HL-60/S4 treated with phorbol 12-myristate 13-acetate at 8.2 ng/mL for 4 days and 3 days (cell line): ENCODE measurements around the gene CDH9.

Experiments
- in situ Hi-C: fragments of 300-500 bp; cut with MboI; formaldehyde crosslinking; loops from 2 replicates; pipeline ENCODE4 v1.15.0; 2022; ENCODE audit warnings: low sequenced_read_pairs

CDH9 gene, protein sequence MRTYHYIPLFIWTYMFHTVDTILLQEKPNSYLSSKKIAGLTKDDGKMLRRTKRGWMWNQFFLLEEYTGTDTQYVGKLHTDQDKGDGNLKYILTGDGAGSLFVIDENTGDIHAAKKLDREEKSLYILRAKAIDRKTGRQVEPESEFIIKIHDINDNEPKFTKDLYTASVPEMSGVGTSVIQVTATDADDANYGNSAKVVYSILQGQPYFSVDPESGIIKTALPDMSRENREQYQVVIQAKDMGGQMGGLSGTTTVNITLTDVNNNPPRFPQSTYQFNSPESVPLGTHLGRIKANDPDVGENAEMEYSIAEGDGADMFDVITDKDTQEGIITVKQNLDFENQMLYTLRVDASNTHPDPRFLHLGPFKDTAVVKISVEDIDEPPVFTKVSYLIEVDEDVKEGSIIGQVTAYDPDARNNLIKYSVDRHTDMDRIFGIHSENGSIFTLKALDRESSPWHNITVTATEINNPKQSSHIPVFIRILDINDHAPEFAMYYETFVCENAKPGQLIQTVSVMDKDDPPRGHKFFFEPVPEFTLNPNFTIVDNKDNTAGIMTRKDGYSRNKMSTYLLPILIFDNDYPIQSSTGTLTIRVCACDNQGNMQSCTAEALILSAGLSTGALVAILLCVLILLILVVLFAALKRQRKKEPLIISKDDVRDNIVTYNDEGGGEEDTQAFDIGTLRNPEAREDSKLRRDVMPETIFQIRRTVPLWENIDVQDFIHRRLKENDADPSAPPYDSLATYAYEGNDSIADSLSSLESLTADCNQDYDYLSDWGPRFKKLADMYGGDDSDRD

DNA sequence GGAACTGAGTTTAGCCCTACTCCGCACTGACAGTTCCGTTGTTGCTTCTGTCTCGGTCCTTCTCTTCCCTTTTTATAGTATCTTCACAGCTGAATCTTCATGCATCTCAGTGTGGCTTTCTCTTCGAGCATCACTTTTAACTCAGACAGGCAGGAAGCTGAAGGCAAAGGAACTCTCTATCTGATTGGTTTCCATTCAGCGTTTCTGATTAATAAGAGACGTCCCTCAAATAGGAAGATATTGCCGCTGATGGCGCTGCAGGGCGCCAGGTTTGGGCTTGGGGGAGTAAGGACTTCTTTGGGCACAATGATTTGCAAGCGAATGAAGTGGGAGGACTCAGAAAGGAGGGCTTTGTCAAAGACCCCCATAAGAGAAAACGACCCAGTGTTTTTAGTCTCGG is at the start of gene CDH9:
TSS of gene CDH9 (minus strand) at position 111 of the 400 bp plus-strand sequence. CDS start 50,253 bp downstream, outside the sequence.
- in situ Hi-C loops = no loop called here

DNA sequence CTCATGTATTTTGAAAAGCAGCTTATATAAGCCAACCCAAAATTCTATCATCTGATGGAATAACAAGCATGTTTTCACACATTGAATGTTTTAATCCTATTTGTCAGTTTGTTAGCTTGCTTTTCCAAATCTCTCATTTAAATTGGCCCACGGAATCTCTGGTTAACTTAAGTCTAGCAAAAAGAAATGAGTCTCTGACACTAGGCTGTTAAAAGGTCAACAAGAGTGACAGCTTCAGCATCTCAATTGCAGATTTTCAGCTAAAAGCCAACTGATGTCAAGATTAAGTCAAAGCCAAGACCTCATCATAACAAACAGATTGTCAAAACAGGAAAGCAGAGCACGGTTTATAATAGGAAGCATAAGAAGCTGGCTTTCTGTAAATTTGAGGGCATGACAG is 49.4 kb upstream of the CDH9 start:
- in situ Hi-C loops = no loop called here

DNA sequence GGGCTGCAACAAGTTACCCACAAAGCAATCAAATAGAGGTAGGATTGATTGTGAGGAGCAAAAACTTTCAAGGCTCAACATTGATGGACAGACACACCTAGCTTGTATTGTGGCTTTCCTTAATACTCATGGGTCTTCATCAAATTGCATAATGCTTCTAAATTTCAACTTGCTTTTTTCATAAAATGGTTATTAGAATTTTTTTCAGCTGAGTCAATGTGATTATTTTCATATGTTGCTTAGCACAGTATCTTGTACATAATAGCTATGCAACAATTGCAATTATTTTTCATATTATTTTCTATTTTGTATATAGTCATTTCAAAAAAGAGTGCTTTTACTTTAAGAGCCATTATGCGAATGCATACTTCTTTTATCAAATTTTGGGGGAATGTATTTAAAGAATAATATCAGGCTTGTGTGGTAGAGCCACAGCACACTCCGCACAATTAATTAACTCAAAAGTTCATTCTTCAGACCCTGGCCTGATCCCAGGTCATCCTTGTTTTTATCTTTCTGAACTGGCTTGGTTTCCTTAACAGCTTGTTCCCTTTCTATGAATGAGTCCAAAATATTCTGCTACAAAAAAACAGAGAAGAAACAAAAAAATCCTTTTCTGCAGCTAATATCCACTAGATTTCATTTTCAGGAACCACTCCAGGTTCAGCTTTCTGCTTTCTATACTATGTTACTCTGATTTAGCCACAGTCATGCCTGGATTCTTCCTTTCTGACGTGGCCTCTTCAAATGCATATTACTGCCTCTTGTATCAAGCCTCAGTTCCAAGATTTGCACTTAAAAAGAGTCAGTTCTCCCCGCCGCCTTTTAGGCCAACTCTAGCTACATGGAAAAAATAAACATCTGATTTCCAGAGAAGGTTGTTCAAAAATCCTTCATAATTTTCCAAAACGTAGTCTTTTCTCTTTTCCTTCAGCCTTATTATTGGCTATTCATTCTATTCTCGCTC is 45.3 kb upstream of the CDH9 start:
- in situ Hi-C loops = no loop called here

DNA sequence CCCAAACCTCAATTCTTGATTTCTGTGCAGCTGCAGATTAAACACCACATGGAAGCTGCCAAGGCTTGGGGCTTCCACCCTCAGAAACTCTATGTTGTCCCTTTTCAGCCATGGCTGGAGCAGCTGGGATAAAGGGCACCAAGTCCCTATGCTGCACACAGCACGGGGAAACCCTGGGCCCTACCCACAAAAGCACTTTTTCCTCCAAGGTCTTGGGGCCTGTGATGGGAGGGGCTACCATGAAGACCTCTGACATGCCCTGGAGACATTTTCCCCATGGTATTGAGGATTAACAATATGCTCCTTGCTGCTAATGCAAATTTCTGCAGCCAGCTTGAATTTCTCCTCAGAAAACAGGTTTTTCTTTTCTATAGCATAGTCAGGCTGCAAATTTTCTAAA is 41.8 kb upstream of the CDH9 start:
- in situ Hi-C loops = no loop called here

DNA sequence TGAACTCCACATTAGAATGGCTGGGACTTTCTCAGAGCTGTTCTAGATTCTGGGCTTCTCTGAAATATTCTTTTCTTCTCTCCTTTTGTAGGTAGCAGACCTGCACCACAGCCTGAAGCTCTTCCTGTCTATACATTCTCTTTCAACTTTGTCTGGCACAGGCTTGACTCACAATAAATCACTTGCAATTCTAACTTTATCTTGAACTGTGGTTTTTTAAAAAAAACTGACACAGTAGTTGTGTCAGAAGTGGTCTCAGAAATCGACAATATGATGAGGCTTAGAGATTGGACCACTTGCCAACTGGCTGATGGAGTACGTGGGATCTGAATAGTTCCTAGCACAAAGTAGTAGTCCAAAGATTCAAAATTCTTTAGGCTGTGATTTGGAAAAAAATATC is 24.1 kb upstream of the CDH9 start:
- in situ Hi-C loops = no loop called here

DNA sequence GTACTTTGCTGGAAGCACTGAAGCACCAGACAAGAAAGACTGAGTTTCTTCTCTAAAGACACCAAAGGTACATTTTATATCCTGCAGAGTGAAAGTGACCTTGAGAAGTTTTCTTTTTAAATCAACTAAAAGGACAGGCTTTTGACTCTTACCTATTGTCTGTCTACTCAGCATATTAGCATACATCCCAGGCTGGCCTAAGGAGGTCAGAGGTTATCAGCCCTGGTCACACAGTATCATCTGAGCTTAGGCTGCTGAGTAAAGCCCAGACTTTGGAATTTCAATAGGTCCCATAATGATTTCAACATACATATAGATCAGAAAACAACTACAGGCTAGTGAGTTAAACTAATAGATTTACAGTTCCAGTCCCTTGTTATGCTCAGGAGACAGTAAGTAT is 10.1 kb upstream of the CDH9 start:
- in situ Hi-C loops = no loop called here

DNA sequence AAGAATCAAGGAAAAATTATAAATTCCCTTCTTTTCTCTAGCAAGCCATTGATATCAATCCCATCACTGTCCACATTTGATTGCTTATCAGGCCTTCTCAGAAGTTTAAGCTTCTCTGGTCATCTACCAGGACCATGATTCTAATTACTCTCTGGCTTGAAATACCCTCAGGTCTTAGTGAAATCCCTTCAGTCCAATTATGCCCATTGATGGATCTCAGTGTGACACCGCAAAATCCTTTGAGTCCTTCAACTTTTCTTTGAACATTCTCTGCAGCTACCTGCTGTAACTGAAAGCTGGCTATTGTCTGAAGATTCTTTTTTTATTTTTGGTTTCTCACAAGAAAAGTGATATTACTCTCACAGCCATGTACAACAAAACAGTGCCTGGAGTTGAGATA is 3.0 kb upstream of the CDH9 start:
- in situ Hi-C loops = no loop called here

DNA sequence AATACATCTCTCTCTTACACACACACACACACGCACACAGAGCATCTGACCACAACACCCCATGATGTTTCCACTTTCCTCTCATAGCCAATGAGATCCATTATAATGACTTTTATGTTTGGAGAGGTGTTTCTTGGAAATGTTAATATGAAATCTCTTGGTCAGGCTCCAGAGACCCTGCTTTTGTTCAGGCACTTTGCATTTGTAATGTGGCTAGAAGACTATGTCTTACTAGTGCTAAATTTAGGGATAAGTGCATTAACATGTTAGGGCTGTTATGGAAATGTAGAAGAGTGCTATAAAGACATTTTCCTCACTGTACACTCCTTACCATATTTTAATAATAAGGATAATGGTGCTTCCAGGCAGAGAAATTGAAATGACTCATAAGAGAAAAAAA is 3.8 kb downstream of the CDH9 start:
- in situ Hi-C loops = no loop called here

DNA sequence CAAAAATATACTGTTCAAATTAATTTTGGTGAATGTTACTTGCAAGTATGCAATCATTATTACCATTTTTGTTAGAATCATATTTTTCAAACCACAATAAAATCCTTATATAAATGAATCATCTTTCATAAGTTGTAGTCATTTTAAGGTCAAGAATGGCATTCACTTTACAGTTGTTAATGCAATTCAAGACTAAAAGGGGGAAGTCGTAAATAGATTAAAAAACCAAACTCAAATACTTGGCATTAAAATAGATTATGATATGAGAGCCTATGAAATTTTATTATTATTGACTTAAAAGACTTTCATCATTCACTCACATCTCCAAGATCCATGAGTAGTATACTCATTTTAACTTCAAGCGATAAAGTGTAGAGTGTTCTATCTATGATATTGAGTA is 11.6 kb downstream of the CDH9 start:
- in situ Hi-C loops = no loop called here

DNA sequence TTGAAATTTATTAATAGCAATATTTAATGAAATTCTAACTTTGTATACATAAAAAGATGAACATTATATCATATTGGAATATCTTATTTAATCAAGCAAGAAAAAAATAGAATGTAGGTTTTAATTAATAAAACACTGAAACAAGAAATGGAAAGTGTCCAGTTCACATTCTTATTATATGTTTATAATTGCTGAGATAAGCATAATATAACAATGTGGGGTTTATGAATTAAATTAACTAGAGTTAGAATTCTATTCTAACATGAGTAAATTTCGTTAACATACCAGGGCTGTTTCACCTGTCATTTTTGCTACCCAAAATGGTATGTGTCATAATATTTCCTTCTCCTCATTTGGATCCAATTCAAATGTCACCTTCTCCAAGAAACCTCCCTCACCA is 12.3 kb downstream of the CDH9 start:
- in situ Hi-C loops = no loop called here

DNA sequence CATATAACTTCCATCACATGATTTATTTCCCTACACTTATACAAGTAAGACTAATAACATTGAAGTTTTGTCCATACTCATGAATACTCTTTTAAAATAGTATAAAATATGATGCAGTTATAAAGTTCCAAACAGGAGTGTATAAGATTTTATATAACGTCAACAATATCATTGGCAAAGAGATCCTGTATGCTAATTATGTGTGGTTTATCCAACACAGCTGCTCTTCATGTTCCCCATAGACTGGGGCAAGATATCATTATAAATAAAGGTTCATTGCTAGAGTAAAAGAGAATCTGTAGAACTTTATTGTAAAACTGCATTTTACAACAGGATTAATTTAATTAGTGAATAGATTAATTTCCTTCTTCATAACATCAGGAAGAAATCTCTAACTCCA is 16.9 kb downstream of the CDH9 start:
- in situ Hi-C loops = no loop called here

DNA sequence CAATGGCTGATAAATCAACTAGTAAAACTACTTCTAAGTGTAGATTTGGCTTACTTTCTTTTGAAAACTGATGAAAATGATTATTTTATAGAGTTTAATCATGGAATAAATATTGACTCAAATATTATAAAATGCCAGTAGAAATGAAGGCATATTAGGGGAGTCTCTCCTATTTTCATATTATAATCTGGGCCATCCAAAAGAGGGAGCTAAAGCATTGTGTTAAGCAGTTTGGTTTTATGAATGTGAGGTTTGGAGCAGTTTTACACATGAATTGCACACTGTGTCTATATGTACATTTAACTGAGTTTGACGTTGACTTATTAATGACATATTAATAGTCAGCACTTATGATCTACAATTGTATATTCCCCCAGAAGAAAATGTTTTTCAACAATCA is 17.4 kb downstream of the CDH9 start:
- in situ Hi-C loops = no loop called here

DNA sequence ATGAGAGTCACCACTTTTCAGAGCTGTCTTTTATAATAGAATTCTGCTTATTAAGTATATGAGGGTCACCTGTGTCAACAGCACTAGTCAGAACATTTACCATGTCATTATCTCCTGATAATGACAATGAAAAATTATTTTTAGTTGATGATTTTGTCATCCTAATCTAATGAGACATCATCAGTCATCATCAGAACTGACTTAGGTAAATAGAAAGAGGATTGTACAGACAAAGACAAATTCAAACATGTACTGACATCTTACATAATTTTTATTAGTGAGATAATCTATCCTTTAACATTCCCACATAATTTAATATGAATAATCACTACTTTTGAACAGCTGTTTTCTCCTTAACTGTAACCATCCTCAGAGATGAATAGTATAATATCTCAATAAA is 22.6 kb downstream of the CDH9 start:
- in situ Hi-C loops = no loop called here

DNA sequence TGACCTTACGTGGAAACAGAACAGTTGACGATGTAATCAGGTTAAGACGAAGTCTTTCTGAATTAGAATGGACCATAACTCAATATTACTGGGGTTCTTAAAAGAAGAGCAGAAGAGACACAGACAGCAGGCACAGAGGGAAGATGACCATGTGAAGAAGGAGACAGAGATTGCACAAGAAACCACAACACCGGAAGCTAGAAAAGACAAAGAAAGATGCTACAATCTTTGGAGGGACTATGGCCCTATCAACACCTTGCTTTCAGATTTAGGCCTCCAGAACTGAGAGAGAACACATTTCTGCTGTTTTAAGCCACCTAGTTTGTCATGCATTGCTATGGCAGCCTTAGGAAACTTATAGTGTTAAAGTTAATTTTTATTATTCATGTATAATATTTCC is 27.1 kb downstream of the CDH9 start:
- in situ Hi-C loops = no loop called here

DNA sequence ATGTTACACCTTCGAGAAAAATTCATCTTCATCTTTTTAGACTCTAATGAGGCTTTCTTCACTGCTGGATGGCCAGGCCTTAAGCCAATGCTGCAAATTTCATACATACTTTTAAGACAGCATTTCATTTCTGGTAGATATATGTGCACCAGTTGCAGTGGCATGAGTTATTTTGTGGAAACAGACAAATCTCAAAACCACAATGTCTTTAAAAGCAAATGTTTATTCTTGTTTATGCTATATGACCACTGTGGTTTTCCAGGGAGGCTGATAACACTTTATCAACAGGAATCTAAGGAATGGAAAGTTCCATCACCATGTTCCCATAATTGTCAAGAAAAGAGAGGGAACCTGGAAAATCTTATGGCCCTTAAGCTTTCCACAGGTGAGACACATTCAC is 27.7 kb downstream of the CDH9 start:
- in situ Hi-C loops = no loop called here

DNA sequence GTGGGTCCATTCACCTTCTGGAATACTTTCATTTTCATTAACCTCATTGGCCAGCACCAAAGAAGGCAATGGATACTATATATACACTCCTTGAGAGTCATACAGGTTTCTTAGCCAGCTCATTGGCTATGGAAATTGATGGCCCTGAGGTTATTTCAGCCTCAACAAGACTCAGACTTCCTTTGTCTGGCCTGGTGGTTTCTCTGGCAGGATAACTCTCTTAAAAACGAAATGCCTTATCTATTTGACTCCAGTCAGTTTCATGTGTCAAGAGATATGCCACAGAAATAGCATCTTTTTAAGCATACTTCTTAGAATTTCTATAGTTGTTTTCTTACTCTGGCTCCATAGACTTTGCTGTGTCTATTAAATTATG is 28.9 kb downstream of the CDH9 start:
- in situ Hi-C loops = no loop called here

DNA sequence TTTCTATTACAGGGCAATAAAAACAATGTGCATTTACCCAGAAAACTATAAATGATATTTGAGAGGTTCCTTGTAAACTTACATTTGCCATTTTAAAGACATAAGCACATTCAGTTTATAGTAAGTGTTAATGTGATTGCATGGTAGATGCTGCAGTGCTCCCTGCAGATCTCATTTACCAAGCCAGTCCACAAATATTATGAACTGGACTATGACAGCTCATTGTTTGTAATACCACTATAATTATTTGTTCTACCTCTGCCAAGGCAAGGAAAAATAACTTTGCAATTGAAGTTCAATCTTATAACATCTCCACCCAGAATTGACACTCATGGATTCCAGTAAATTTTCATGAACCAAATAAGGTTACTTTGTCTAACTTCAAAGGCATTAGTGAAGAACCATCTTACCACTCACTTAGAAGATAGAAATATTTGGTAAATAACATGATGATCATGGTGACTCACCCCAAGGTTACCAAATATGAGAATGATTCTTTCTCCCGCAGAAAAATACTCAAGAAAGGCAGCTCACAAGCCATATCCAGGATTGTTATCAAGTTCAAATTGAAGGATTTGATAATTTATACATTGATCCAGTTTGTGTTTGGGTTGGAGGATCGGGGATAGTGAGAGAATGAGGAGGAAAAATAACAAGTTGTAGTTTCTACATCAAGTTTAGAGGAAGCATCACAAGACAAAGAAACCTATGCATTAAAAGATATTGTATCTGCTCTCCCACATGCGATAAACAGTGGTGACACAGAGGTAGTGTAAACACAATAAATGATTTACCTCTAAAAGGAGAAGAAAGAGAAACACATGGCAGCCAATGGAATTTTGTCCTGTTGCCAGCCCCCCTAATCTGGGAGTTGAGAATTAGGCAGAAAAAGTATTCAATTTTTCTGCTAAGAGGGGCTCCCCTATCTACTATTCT is 29.5 kb downstream of the CDH9 start:
- in situ Hi-C loops = no loop called here

DNA sequence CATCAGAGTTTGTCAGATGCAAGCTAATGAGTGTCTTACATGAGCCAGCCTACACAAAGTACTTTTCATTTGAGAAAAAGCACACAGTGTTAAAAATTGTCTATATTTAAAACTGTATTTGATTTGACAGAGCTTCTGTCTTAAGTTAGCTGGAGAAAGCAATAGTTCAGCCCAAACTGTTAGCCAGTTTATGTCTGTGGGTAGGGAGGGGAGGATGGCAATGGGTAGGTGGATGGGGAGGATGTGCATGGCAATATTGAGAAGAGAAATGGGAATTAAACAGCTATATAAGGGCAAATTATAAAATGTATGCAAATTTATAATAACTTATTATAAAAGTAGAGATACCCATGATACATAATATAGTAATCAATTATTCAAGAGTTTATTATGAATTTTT is 31.3 kb downstream of the CDH9 start:
- in situ Hi-C loops = no loop called here

DNA sequence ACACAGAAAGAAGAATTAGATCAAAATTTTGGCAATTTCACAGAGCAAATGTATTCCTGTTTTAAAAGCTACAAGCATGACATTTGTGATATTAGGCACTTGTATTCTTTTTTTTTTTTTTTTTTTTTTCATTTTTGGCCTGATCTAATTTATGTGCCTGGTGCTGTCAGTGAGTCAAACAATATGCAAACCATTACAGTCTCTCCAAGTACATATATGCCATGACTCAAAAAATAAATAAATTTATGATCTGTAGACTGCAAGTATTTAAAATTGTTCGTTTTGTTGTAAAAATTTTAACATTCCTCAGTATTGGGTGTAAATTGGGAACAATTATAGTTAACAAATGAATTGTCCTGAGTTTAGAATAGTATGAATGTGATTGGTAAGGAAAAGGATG is 51.4 kb downstream of the CDH9 start:
- in situ Hi-C loops = no loop called here

DNA sequence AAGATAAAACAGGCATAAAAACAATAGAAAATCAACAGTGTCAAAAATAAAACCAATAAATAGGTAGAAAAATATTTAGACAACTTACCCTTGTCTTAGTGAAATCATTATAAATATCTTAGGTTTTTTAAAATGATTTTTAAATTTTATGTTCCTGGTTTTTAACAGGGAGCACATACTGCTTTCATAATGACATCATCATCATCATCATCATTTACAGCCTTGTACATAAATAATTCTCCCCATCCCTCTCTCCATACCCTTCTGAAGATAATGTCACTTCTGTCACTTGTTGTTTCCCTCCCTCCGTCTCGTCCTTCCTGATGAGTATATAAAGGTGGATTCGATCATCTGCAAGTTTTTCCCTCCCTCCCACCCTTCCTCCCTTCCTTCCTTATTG is 56.6 kb downstream of the CDH9 start:
- in situ Hi-C loops = no loop called here
